Stomach smooth muscle (tissue), 2 donors: ENCODE results near the gene ENGASE.

ENCODE experiments used
- H3K27ac ChIP-seq: one replicate; pipeline ENCODE4 v1.7.0; 2013; ENCODE audit warnings: mild to moderate bottlenecking, low read length, inconsistent platforms
- H3K27me3 ChIP-seq, 2 donors: one replicate each; pipeline ENCODE4 v1.7.0; 2013; ENCODE audit warnings: low read length in 2 of 2; ENCODE audit not compliant: insufficient read depth in 2 of 2, control insufficient read depth in 1 of 2
- H3K36me3 ChIP-seq, 2 donors: one replicate each; pipeline ENCODE4 v1.7.0; 2013; ENCODE audit warnings: low read length in 2 of 2; ENCODE audit not compliant: control insufficient read depth in 2 of 2, insufficient read depth in 2 of 2
- H3K4me1 ChIP-seq: one replicate; pipeline ENCODE4 v1.7.0; 2013; ENCODE audit warnings: low read length; ENCODE audit not compliant: control insufficient read depth, insufficient read depth
- H3K4me3 ChIP-seq, 2 donors: one replicate each; pipeline ENCODE4 v1.7.0; 2013; ENCODE audit warnings: low read length in 2 of 2
- H3K9ac ChIP-seq, 2 donors: one replicate each; pipeline ENCODE4 v1.7.0; 2013; ENCODE audit warnings: low read length in 2 of 2, mild to moderate bottlenecking in 1 of 2
- H3K9me3 ChIP-seq, 2 donors: one replicate each; pipeline ENCODE4 v1.7.0; 2013; ENCODE audit warnings: low read length in 2 of 2; ENCODE audit not compliant: control insufficient read depth in 2 of 2
- donor health status: healthy.
- donor health status: Pancreatic carcinoma.

The ENGASE gene

GRCh38 chr17:79088997-79089328 is 14.3 kb downstream of the ENGASE start:
- Histone ChIP-seq H3K27ac (no peak overlapping the region), H3K4me3 (no peak overlapping the region), H3K27me3 (peaks cover 11 to 13% of the 10 kb centered on the region in 2 donors), H3K4me1 (peaks cover 8% of the 10 kb centered on the region), H3K9ac (no peak overlapping the region), H3K9me3 (no peaks in the 10 kb centered on the region), H3K36me3 (peaks cover 0 to 11% of the 10 kb centered on the region in 2 donors)

- Histone ChIP-seq H3K4me1 (peaks cover 8% of the 10 kb centered on the region), H3K4me3 (no peak overlapping the region), H3K27me3 (peaks cover 14 to 15% of the 10 kb centered on the region in 2 donors), H3K27ac (no peak overlapping the region), H3K36me3 (peaks cover 0 to 6% of the 10 kb centered on the region in 2 donors), H3K9ac (no peak overlapping the region), H3K9me3 (no peaks in the 10 kb centered on the region)
These were observed 15.3 kb downstream of the ENGASE start for GRCh38 chr17:79089720-79090442.

- H3K27me3 ChIP-seq = peaks cover 17 to 22% of the 10 kb centered on the region in 2 donors
- H3K27ac ChIP-seq = no peak overlapping the region
- no peak overlapping the region for H3K9ac ChIP-seq
- no peak overlapping the region for H3K4me3 ChIP-seq
- no peaks in the 10 kb centered on the region for H3K36me3 ChIP-seq
- H3K4me1 ChIP-seq = peaks cover 8% of the 10 kb centered on the region
- no peaks in the 10 kb centered on the region for H3K9me3 ChIP-seq
These were observed 16.0 kb downstream of the ENGASE start for GRCh38 chr17:79090443-79091225.

GRCh38 chr17:79091226-79091670 is 16.6 kb downstream of the ENGASE start:
- Histone ChIP-seq H3K4me1 (peaks cover 8% of the 10 kb centered on the region), H3K9ac (no peak overlapping the region), H3K4me3 (no peak overlapping the region), H3K36me3 (no peaks in the 10 kb centered on the region), H3K9me3 (no peaks in the 10 kb centered on the region), H3K27ac (no peak overlapping the region), H3K27me3 (peaks cover 22 to 28% of the 10 kb centered on the region in 2 donors)

- Histone ChIP-seq H3K9ac (no peak overlapping the region), H3K9me3 (no peaks in the 10 kb centered on the region), H3K4me3 (no peak overlapping the region), H3K4me1 (peaks cover 8% of the 10 kb centered on the region), H3K36me3 (no peaks in the 10 kb centered on the region), H3K27ac (no peak overlapping the region), H3K27me3 (peaks cover 22 to 35% of the 10 kb centered on the region in 2 donors)
These were observed 17.9 kb downstream of the ENGASE start for GRCh38 chr17:79092567-79092966.

- Histone ChIP-seq H3K36me3 (no peaks in the 10 kb centered on the region), H3K27ac (no peak overlapping the region), H3K9me3 (no peaks in the 10 kb centered on the region), H3K4me1 (peaks cover 8% of the 10 kb centered on the region), H3K27me3 (peaks cover 29 to 42% of the 10 kb centered on the region in 2 donors), H3K4me3 (no peak overlapping the region), H3K9ac (no peak overlapping the region)
These were observed 18.6 kb downstream of the ENGASE start for GRCh38 chr17:79093270-79093669.

GRCh38 chr17:79094261-79094660 is 19.6 kb downstream of the ENGASE start:
- H3K27me3 ChIP-seq = peaks cover 31 to 50% of the 10 kb centered on the region in 2 donors
- no peaks in the 10 kb centered on the region for H3K36me3 ChIP-seq
- H3K9me3 ChIP-seq = no peaks in the 10 kb centered on the region
- peaks cover 8% of the 10 kb centered on the region for H3K4me1 ChIP-seq
- H3K9ac ChIP-seq = no peak overlapping the region
- no peak overlapping the region for H3K4me3 ChIP-seq
- no peak overlapping the region for H3K27ac ChIP-seq

GRCh38 chr17:79095345-79096055 is 20.9 kb downstream of the ENGASE start:
- Histone ChIP-seq H3K4me1 (peaks cover 5% of the 10 kb centered on the region), H3K36me3 (no peaks in the 10 kb centered on the region)

GRCh38 chr17:79096477-79096876 is 21.9 kb downstream of the ENGASE start:
- Histone ChIP-seq H3K9me3 (no peaks in the 10 kb centered on the region), H3K27me3 (peaks cover 34 to 62% of the 10 kb centered on the region in 2 donors), H3K27ac (no peak overlapping the region), H3K9ac (no peak overlapping the region), H3K36me3 (no peaks in the 10 kb centered on the region), H3K4me3 (no peak overlapping the region), H3K4me1 (no peaks in the 10 kb centered on the region)

More at GRCh38 chr17:79095345-79096055, 20.9 kb downstream of the ENGASE start:
- Histone ChIP-seq H3K4me3 (no peak overlapping the region), H3K9ac (no peak overlapping the region), H3K27ac (no peak overlapping the region), H3K9me3 (no peaks in the 10 kb centered on the region), H3K27me3 (peaks cover 38 to 58% of the 10 kb centered on the region in 2 donors)

- H3K4me1 ChIP-seq = no peaks in the 10 kb centered on the region
- no peak overlapping the region for H3K27ac ChIP-seq
- no peaks in the 10 kb centered on the region for H3K9me3 ChIP-seq
- no peak overlapping the region for H3K4me3 ChIP-seq
- H3K36me3 ChIP-seq = no peaks in the 10 kb centered on the region
- peaks cover 32 to 56% of the 10 kb centered on the region in 2 donors for H3K27me3 ChIP-seq
- no peak overlapping the region for H3K9ac ChIP-seq
These were observed 22.8 kb downstream of the ENGASE start for GRCh38 chr17:79097226-79098055.
